ENCODE results near the gene XPO1.
A peak's percentile ranks its signal among the peaks of the same experiment; 100 is the strongest.

XPO1 gene

GRCh38 chr2:61530749-61531148 lies 7.4 kb downstream of the XPO1 start:
- peak overlapping the region; percentile 17; the same call in 1 of the 2 replicates for H3K27ac ChIP-seq
- TF ChIP-seq ZFX (IDR thresholded peaks at IDR 0.05; ENCODE audit: borderline replicate concordance): no peak
- no peak for TF ChIP-seq CTCF (IDR thresholded peaks at IDR 0.05)

DNA sequence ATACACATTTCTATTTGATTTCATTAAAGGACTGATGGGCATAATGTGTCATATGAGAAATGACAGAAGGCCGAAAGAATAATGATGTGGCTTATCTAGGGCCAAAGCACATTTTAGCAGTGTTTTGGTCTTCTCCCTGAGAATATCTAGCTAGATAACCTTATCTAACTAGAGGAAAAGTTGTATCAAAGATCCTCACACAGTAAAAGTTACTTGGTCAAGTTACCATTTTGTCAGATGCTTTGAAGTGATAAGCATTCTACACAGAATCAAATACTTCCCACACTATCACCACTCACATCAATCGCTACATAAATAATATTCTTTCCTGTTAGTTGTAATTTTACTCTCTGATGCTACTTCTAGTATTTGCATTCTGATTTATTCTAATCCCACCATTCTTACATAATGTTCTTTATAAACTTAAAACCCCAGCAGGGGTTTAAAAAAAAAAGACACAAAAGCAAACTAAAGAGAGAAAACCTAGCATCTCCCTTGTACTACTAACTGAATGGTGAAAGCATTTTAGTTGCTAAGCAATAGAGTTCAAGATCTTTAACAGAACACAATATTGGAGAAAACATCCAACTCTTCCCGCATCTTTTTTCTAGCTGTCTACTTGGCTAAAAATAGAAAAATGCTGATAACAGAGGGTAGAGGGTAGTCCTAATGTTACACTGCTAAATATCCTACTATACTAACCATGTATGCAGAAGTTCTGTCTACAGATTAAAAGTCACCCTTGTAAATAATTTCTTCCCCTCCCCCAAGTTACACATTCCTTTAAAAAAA lies 8.0 kb downstream of the XPO1 start:
- H3K27ac ChIP-seq: peak overlapping the region; percentile 17; the same call in 1 of the 2 replicates
- no peak for TF ChIP-seq CTCF (IDR thresholded peaks at IDR 0.05)
- TF ChIP-seq ZFX (IDR thresholded peaks at IDR 0.05; ENCODE audit: borderline replicate concordance): no peak

- no peak overlapping the region for H3K27ac ChIP-seq
These were observed 17.9 kb downstream of the XPO1 start for GRCh38 chr2:61520261-61520660.

DNA sequence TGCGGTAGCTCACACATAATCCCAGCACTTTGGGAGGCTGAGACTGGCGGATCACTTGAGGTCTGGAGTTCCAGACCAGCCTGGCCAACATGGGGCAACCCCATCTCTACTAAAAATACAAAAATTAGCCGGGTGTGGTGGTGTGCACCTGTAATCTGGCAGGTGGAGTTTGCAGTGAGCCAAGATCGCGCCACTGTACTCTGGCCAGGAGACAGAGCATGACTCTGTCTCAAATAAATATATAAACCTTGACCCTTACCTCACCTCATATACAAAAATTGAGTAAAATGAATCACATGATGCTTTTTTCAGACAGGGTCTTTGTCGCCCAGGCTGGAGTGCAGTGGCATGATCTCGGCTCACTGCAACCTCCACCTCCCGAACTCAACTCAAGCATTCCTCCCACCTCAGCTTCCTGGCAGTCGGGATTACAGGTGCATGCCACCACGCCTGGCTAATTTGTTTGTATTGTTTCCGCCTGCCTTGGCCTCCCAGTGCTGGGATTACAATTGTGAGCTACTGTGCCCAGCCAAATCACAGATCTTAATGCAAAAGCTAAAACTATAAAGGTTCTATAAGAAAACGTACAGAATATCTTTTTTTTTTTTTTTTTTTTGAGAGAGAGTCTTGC lies 25.3 kb downstream of the XPO1 start:
- TF ChIP-seq CTCF (IDR thresholded peaks at IDR 0.05): no peak
- TF ChIP-seq ZFX (IDR thresholded peaks at IDR 0.05; ENCODE audit: borderline replicate concordance): no peak
- no peak overlapping the region for H3K27ac ChIP-seq

More at GRCh38 chr2:61520261-61520660, 17.9 kb downstream of the XPO1 start:
- TF ChIP-seq ZFX (IDR thresholded peaks at IDR 0.05; ENCODE audit: borderline replicate concordance) (no peak), CTCF (IDR thresholded peaks at IDR 0.05) (no peak)

GRCh38 chr2:61510674-61511671 lies 27.2 kb downstream of the XPO1 start:
- no peak for TF ChIP-seq ZFX (IDR thresholded peaks at IDR 0.05; ENCODE audit: borderline replicate concordance)
- no peak overlapping the region for H3K27ac ChIP-seq

DNA sequence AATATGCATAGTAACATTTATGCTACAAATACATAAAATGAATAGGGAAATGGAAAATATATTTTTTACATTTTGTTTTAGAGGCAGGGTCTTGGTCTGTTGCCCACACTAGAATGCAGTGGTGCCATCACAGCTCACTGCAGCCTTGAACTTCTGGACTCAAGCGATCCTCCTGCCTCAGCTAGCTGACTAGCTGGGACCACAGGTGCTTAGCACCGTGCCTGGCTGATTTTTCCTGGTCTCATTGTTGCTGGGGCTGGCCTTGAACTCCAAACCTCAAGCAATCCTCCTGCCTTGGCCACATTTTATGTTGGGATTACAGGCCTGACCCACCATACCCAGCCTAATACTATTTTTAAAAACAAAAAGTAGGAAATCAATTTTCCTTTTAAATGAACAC lies 33.2 kb downstream of the XPO1 start:
- H3K27ac ChIP-seq: no peak overlapping the region
- no peak for TF ChIP-seq ZFX (IDR thresholded peaks at IDR 0.05; ENCODE audit: borderline replicate concordance)
- no peak for TF ChIP-seq CTCF (IDR thresholded peaks at IDR 0.05)

- no peak overlapping the region for H3K27ac ChIP-seq
- no peak for TF ChIP-seq ZFX (IDR thresholded peaks at IDR 0.05; ENCODE audit: borderline replicate concordance)
- no peak for TF ChIP-seq CTCF (IDR thresholded peaks at IDR 0.05)
These were observed 39.1 kb downstream of the XPO1 start for GRCh38 chr2:61499060-61499459.

Data from 22Rv1 (cell line).